Renal cortical epithelial cell (primary cell): ENCODE measurements around the gene MYH7. TPM values are rescaled to one million over a fixed set of nuclear protein-coding genes. Genes with fewer than 3 reads are reported as not detected.
"Not testable (repeated sequence)": the region's sequence is repeated elsewhere in the genome, so short reads cannot be mapped to it uniquely, and the experiment has no call there.

Source experiments
- DNase-seq: peaks from one replicate; pipeline ENCODE4 v3.0.0-alpha.2; 2011; ENCODE audit warnings: low read depth
- total RNA-seq: library from RNA; depleted of rRNA; stranded (reverse); fragments of >200 nt; gene quantifications from 2 replicates; pipeline ENCODE4 v1.2.3, GENCODE V29; 2014

Gene MYH7
- total RNA-seq, 1 donor from 2014 or later, result not detected

DNA sequence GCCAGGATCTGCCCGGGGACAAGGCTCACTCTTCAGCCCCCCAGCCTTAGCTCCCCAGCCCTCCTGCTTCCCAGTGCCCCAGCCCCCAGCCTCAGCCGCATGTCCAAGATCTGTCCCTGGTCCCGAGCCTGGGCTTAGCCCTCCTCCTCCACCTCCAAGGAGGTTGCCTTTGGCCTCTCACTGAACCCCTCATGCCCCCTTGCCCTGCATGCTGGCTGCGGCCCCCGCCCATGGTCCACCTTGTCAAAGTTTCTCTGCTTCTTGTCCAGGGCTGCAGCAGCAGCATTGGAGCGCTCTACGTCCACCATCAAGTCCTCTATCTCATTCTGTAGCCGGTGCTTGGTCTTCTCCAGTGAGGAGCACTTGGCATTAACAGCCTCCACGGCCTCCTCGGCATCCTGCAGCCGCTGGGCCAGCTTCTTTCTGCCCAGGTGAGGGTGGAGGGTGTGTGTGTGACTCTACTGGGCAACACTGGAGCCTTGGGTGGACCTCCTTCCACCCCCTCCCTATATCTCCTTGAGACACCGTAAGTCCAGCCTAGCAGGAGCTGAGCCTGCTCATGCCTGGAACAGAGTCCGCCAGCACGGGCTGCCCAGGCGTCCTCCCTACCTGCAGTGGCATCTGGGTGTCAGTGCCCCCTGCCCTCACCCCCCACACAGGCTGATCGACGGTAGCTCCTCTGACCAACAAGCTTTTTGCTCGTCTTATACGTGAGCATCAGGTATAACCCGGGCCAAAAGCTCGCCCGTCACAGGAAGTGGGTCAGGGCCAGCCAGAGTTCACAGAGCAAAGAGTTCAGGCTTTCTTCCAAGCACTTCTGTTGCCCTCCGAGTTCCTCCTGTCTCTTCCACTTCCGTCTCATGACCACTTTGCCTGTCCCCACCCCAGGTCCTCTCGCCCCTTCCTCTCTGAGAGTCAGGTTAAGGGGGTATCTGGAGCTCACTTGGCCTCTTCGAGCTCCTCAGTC, 47.3 kb downstream of the MYH7 start:
- DNase-seq, result no peak

DNA sequence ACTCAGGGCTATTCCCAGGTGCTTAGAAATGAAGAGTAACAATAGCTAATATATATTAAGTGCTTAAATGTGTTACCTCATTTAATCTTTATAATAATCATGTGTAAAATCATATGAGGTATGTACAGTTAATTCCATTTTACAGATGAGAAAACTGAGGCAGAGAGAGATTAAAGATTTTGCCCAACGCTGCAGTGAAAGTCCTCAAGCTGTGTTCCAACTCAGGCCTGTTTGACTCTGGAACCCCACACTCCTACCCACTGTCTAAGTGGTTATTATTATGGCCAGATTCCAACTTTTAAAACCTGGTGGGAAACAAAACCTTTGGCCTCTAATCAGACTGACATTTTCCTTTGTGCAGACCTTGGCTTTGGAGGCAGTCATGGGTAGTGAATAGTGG, 48.5 kb downstream of the MYH7 start:
- no peak for DNase-seq

DNA sequence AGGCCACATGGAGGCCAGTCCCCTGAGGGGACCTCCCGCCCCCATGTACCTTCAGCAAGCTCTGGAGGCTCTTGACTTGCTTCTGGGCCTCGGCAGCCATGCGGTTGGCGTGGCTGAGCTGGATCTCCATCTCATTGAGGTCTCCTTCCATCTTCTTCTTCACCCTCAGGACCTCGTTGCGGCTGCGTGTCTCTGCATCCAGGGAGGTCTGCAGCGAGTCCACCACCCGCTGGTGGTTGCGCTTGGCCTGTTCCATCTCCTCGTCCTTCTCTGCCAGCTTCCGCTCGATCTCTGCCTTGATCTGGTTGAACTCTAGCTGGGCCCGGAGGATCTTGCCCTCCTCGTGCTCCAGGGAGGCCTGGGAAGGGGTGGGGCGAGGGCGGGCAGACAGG, 49.2 kb downstream of the MYH7 start:
- DNase-seq, result not testable (repeated sequence)

DNA sequence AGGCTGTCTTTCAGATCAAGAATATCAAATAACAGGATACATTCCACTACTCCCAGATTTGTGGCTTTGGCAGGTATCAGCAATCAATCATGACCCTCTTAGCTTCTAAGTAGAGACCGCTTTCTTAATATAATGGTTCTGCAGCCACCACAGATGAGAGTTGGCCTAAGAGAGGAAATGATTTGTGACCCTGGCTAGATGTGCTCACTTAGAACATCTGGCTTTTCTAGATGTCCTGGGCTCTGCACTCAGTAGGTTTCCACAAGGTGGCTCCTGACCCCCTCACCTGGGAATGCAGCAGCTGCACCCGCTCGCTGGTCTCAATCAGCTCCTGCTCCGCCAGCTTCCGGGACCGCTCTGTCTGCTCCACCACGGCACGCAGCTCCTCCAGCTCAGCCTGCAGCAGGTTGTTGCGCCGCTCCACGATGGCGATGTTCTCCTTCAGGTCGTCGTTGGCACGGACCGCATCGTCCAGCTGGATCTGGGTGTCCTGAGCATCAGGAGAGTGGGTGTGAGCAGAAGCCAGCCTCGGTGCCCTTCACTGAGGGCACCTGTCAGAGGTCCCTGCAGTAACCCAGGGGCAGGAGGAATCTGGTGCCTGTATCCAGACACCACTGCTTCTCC, 49.7 kb downstream of the MYH7 start:
- DNase-seq, result no peak

DNA sequence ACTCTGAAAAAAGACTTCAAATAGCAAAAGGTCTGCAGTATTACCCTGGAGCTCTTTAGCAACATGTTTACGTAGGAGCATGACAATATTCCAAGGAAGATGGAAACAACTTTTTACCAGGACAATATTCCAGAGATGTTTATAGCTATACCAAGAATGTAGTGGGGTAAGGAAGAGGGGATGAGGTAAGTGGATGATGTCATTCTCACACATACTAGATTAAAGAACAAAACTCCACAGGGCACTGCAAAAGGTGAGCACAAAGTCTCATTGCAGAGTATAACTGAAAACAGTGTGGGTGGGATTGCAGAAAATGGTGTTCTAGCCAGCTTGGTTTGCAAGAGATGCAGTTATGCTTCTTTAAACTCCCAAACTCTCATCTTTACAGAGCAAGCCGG, 50.2 kb downstream of the MYH7 start:
- no peak for DNase-seq

DNA sequence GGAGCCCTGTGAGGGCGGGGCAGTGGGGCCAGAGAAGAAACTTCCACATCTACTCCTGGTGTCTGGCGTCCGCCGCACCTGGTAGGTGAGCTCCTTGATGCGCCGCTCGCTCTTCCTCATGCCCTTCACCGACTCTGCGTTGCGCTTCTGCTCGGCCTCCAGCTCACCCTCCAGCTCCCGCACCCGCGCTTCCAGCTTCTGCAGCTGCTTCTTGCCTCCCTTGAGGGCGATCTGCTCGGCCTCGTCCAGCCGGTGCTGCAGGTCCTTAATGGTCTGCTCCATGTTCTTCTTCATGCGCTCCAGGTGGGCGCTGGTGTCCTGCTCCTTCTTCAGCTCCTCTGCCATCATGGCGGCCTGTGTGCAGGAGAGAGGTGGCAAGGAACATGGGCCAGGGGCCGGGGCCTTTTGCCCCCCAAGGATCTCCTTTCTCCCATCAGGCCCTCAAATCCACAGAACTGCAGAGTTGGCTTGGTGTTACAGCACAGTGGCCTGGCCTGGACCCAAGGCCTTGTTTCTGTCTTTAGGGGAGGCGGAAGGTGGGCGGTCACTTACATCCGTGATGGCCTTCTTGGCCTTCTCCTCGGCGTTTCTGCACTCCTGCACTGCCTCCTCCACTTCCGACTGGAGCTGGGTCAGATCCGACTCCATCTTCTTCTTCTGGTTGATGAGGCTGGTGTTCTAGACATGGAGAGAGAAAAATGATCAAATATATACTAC, 50.9 kb downstream of the MYH7 start:
- no peak for DNase-seq

DNA sequence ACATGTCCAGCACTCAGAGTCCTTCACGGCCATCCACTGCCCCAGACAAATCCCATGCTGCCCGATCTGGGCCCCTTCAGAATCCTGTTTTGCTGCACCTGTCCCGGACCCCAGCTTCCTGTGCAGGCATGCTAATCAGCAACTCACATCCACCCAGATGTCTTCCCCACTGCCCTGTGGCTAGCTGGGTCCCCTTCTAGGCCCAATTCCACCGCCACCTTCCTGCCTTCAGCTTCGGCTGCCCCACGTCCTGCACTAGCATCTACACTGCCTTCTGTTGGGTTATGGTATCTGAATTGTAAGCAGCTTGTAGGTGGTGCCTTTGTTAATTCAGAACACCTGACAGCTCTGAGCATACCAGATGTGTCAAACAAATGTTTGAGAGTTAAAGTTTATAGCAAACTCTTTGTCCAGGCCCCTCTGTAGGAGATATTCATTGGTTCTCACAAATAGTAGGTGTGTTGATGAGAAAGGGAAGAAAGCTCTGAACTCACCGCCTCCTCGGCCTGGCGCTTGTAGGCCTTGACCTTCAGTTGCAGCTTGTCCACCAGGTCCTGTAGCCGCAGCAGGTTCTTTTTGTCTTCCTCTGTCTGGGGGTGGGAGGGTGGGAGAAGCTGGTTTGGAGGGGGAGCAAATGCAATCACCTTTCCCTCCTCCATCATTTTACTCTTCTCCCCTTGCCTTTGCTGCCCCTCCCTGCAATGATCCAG, 52.6 kb downstream of the MYH7 start:
- no peak for DNase-seq

DNA sequence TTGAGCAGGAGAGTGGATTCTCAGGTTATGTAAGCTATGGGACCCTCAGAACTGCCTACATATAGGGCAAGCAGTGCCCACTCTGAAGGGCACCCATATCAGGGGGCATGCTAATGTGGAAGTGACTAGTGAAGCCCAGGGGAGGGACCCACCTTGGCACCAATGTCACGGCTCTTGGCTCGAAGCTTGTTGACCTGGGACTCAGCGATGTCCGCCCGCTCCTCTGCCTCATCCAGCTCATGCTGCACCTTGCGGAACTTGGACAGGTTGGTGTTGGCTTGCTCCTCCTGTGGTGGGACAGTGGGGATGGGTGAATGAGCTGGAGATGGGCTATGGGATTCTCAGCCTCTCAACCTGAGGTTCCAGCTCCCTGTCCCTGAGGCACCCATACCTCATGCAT, 53.2 kb downstream of the MYH7 start:
- no peak for DNase-seq

DNA sequence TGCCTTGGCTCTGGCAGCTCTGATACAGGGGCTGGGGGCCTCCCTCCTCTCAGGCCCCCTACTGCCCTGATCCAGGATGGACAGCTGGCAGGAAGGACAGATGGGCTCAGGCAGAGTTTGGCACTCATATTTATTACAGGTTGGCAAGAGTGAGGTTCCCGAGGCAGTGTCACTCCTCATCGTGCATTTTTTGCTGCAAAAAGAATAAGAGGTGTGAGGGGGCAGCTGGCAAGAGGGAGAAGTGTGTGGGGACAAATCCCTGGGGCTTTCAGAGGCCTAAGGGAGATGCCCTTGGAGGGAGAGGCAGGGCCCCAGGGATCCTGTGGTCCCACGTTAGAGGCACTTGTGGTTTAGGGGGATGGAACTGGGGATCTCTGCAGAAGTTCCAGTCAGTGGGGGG, 53.6 kb downstream of the MYH7 start:
- DNase-seq, result no peak

DNA sequence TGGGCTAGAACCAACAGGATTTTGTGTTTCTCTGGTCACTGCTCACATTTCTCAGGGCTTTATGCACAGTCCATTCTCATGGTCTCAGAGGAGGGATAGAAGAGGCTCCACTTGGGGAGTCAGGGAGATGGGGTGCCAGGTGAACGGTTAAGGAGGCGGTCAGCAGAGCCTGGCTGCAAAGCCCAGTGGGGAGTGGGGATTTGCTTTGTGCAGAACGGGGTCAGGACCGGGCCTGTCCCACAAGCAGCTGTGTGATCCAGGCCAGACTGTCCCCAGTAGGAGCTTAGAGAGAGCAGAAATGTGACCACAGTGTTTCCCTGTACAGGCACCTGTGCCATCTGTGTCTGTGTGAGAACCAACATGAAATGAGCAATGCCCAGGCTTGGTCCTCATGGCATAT, 54.5 kb downstream of the MYH7 start:
- DNase-seq, result no peak

DNA sequence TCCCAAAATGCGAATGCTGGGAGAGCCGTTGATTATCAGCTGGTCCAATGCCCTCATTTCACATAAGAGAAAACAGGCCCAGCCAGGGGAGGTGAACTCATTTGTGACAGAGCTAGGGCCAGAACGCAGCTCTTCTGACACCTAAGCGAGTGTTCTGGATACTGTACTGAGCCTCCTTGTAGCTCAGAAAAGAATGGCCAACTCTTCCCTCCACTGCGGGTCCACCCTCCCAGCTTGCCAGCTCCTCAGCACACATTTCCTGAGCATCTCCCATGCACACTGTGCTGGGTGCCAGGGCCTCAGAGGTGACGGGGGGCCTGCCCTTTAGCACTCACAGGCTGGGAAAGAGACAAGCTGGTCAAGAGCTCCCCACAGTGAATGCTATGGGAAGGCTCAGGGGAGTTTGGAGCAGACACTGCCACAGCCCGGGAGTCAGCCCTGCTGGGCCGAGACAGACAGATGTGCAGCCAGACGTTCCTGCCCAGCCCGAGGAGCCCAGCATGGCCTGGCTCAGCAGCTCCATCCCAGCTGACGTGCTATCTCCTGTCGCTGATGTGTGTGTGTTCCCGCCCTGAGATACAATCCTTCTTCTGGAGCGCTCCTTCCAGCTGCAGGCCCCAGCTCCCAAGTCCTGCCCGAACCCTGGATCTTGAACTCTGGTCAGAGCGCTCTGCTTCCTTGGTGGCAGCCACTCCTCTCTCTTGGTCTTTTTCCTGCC, 55.1 kb downstream of the MYH7 start:
- DNase-seq, result no peak

DNA sequence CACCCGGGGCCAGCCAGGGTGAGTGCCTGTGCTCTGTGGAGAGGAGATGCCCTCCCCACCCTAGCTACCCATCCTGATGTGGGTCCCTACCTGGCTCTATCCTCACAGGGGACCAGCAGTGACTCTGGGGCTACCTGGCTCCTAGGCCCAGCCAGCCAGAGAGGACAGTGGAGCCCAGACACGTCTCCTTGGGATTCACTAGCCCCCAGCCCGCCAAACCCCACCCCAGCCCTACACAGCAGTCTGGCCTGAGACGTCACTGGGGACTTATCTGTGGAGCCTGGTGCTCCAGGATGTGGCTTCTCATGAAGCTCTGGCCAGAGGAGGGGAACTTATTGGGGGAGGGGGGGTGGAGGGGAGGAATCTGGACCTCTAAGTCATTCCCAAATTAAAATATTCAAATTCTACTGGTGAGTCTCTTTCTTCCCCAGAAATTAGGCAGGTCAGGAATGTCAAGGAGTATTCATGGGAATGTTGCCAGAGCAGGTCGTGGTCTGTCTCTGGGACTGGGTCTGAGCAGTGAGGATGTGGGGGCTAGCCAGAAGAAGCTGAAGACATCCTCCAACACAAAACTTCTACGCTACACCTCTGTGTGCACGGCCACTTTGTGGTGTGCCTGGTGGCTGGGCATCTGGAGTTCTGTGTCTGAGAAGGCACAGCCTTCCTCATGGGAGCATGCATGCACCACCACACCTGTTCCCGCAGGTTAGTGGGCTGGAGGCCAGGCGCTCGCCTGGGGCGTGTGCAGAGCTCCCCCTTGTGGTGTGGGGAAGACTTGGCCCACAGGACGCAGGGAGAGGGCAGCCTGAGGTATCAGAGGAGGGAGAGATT, 55.9 kb downstream of the MYH7 start:
- peak; percentile 18 for DNase-seq

DNA sequence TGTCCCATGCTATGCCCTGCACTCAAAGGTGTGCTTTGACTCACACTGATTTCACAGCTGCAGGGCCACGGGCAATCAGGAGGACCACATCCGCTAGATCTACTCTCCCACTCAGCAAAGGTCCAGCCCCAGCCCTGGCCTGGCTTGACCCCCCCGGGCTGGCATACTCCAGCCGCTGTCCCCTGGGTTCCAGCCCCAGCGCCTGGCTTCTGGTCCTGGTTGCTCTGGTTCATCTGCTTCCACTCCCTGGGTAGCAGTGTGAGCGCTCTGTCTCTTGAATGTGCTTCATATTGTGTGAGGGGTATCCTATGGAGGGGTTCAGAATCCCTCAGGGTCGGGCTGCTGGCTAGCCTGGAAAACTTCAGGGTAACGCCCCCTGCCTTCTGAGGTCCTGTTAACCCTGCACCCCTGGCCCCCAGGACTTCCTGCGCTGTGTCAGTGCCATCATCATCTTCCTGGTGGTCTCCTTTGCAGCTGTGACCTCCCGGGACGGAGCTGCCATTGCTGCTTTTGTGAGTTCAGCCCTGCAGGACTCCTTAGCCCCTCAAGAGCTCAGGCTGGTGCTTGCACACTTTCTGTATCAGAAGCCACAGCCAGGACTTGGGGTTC, 56.7 kb downstream of the MYH7 start:
- no peak for DNase-seq

DNA sequence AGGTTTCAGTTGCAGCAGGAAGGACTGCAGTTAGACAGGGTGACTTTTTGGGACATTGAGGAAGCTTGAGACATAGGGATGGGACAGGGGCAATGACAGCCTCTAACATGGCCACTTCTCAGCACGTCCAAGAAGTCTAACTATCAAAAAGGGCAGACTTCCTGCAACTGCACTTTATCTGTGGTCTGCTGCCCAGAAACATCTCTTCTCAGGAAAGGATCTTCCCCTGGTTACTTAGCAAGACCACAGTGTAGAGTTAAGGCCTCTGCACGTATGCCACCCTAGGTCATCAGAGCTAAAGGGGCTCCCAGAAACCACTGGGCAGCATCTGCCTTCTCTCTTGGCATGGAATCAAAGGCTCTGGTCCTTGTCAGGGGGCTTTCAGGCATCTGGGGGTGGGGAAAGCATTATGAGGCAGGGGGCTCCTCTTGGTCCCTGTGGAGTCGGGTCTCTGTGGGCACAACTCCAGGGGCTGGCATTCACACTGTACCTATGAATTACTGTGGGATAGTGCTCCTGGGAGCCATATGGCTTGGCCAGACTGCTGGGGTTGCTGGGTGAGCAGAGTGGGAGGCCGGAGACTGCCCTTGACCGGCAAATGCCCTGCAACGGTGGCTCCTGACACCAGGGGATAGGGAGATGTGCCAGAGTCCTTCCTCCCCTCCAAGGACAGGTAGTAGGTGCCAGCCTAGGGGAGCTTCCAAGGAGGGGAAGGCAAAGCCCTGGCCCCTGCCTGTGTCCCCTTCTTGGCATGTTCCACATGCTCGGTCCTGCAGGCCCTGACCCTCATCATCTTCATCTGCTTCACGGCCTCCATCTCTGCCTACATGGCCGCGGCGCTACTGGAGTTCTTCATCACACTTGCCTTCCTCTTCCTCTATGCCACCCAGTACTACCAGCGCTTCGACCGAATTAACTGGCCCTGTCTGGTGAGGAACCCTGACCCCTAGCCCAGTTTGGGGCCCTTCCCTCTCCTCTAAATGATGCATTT, 57.6 kb downstream of the MYH7 start:
- DNase-seq, result no peak

DNA sequence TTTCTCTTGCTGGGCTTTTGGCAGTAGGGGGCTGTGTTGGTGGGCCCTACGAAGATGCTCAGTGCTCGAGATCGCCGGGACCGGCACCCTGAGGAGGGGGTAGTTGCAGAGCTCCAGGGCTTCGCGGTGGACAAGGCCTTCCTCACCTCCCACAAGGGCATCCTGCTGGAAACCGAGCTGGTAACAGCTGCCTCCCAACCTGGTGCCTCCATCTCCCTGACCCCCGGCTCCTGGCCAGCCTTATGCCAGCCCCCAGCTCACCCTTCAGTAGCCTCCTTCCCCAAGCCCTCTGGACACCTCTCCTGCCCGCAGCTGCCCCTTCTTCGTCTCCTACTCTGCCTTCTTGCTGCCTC, 58.3 kb downstream of the MYH7 start:
- no peak for DNase-seq

DNA sequence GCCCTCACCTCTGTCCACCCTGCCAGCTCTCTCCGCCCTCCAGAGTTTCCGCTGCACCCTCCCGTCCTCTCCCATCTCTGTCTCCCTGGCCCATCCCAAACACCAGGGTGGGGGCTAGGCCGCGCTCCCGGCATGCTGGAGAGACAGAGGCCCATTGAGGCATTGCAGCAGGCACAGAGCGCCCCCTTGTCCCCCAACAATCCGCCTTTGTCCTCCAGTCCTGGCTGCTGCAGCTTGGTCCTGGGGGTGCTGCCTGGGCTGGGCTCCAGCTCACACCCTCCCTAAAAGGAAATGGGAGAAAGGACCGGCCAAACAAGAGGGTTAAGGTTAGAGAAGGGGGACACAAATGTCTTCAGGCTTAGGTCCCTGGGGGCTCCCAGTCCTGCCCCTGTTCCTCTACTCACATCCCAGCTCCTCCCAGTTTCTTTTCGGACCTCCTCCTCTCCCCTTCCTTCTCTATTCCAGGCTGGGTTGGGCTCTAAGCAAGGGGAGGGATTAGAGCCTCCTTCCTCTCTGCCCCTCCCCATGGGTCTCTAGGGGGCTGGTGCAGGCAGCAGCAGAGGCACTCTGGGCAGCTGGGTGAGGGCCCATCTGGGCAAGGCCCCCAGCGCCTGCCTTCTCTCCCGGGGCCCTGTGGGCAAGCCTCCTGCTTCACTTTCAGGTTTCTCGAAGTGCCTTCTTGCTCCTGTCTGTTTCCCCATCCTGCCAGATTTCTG, 58.8 kb downstream of the MYH7 start, which contains the start of gene CMTM5:
Gene CMTM5, plus strand, starts transcription at position 565 of the 716 bp plus-strand sequence. CDS start 206 bp downstream, outside the sequence.
- DNase-seq, result no peak

DNA sequence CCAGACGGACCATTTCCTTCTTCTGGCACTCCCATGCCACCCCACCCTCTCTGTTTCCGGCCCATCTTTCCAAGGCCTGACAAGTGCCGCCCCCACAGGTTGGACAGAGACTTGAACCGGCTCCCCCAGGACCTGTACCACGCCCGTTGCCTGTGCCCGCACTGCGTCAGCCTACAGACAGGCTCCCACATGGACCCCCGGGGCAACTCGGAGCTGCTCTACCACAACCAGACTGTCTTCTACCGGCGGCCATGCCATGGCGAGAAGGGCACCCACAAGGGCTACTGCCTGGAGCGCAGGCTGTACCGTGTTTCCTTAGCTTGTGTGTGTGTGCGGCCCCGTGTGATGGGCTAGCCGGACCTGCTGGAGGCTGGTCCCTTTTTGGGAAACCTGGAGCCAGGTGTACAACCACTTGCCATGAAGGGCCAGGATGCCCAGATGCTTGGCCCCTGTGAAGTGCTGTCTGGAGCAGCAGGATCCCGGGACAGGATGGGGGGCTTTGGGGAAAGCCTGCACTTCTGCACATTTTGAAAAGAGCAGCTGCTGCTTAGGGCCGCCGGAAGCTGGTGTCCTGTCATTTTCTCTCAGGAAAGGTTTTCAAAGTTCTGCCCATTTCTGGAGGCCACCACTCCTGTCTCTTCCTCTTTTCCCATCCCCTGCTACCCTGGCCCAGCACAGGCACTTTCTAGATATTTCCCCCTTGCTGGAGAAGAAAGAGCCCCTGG, 59.8 kb downstream of the MYH7 start:
- no peak for DNase-seq
